Hepatocyte (in vitro differentiated cells): ENCODE data around the gene PKNOX2. TPM values are rescaled to one million over a fixed set of nuclear protein-coding genes. Genes with fewer than 3 reads are reported as not detected.
A peak's percentile ranks its signal among the peaks of the same experiment; 100 is the strongest.

Experiments used
- DNase-seq: peaks from one replicate; pipeline ENCODE4 v3.0.0-alpha.2; 2016; ENCODE audit warnings: low spot score
- H2AFZ ChIP-seq: fragments of 200-600 bp; sonication (generic); 2 replicates; pipeline ENCODE4 v1.6.0; 2016; ENCODE audit warnings: antibody characterized with exemption, mild to moderate bottlenecking
- H3K27ac ChIP-seq: fragments of 200-600 bp; sonication (generic); 2 replicates; pipeline ENCODE4 v1.5.1; 2016; ENCODE audit warnings: mild to moderate bottlenecking
- H3K27me3 ChIP-seq: fragments of 200-600 bp; sonication (generic); 2 replicates; pipeline ENCODE4 v1.6.1; 2016
- H3K36me3 ChIP-seq: fragments of 200-600 bp; sonication (generic); replicated peaks from 2 replicates; pipeline ENCODE4 v1.5.1; 2016; ENCODE audit warnings: low read depth; ENCODE audit not compliant: insufficient read depth
- H3K4me1 ChIP-seq: fragments of 200-600 bp; sonication (generic); 2 replicates; pipeline ENCODE4 v1.5.1; 2016; ENCODE audit warnings: mild to moderate bottlenecking, moderate library complexity; ENCODE audit not compliant: insufficient read depth
- H3K4me2 ChIP-seq: fragments of 200-600 bp; sonication (generic); 2 replicates; pipeline ENCODE4 v1.6.0; 2016
- H3K4me3 ChIP-seq: fragments of 200-600 bp; sonication (generic); 2 replicates; pipeline ENCODE4 v1.5.1; 2016; ENCODE audit warnings: mild to moderate bottlenecking
- H3K79me2 ChIP-seq: fragments of 200-600 bp; sonication (generic); 2 replicates; pipeline ENCODE4 v1.6.0; 2017; ENCODE audit warnings: mild to moderate bottlenecking
- H3K9me2 ChIP-seq: fragments of 200-600 bp; sonication (generic); replicated peaks from 2 replicates; pipeline ENCODE4 v1.6.0; 2017; ENCODE audit warnings: mild to moderate bottlenecking; ENCODE audit not compliant: insufficient read depth
- H3K9me3 ChIP-seq: fragments of 200-600 bp; sonication (generic); 2 replicates; pipeline ENCODE4 v1.5.1; 2016; ENCODE audit warnings: low read depth, mild to moderate bottlenecking
- H4K20me1 ChIP-seq: fragments of 200-600 bp; sonication (generic); 2 replicates; pipeline ENCODE4 v1.6.0; 2016; ENCODE audit warnings: mild to moderate bottlenecking; ENCODE audit not compliant: insufficient read depth, poor library complexity, severe bottlenecking
- EZH2 ChIP-seq: fragments of 200-600 bp; sonication (generic); IDR thresholded peaks from 2 replicates; pipeline ENCODE4 v1.6.1; 2016; ENCODE audit warnings: antibody characterized with exemption, mild to moderate bottlenecking, borderline replicate concordance
- EZH2phosphoT487 ChIP-seq: fragments of 200-600 bp; sonication (generic); IDR thresholded peaks from one replicate; pipeline ENCODE4 v1.6.1; 2018; ENCODE audit warnings: antibody characterized with exemption, mild to moderate bottlenecking, low read depth, moderate library complexity; ENCODE audit not compliant: unreplicated experiment, severe bottlenecking
- WGBS: methylation state at CpG from one replicate; pipeline ENCODE4 v1.1.6; 2016; ENCODE audit warnings: low lambda C conversion rate; ENCODE audit errors: missing lambda C conversion rate; 5-methylcytosine and 5-hydroxymethylcytosine counted together
- polyA plus RNA-seq: library from polyadenylated mRNA; unstranded; fragments of >200 nt; fragmentation: Nextera tagmentation; extraction: Ambion mirVana; gene quantifications from 2 replicates; pipeline ENCODE4 v1.2.1, GENCODE V29; 2016
- total RNA-seq: library from RNA; depleted of rRNA; stranded (reverse); fragments of >200 nt; gene quantifications from 2 replicates; pipeline ENCODE4 v1.2.3, GENCODE V29; 2014
- TF ChIP-seq, protein P1 (sequence below): fragments of 200-600 bp; sonication (generic); IDR thresholded peaks from 2 replicates; pipeline ENCODE4 v1.5.1; 2016; ENCODE audit warnings: antibody characterized with exemption, mild to moderate bottlenecking; ENCODE audit not compliant: poor library complexity

Gene PKNOX2
- total and polyA plus RNA-seq, 2 experiments from 2014 or later, result 3.0 to 3.1 TPM

DNA sequence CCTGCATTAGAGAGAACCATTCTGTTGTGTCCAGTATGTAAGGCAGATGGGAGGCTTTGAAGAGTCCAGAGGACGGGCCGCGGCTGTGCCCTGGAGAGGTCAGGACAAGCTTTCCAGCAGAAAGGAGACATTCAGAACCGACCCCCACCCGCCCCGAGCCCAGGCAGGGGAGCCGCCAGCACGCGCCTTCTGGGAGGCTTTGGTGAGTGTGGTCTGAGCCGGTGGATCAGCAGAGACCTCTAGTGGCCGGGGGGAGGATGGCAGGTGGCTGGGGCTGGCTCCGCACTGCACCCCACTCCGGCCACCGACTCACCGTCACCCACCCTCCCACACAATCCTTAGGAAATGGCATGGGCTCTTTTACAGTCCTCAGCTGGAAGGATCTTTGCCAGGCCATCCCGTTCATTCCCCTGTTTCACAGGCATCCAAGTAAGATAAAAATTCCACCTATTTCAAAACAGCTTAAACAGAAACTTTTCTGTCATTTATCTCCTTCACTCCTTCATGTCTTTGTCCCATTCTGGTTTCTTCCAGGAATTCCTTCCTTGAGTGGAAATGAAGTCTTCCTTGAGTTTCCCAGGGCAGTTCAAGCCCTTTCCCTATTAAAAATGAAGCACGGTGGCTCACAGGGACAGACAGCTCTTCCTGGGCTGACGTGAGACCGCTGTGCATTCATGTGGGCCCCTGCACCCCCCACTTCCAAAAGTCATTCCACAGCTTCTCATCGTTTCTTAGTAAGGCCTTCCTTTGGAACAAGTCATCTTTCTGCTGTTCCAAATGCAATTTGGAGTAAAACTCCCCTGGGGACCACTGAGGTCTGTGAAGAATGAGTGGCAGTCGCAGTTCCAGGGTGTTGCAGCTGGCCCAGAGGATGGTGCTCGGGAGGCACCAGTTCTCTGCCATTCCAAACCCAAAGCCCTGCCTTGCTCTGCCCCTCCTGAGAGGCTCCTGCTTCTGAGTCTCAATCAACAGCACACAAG lies 240.6 kb downstream of the PKNOX2 start:
- H2AFZ ChIP-seq, result no peak overlapping the region

DNA sequence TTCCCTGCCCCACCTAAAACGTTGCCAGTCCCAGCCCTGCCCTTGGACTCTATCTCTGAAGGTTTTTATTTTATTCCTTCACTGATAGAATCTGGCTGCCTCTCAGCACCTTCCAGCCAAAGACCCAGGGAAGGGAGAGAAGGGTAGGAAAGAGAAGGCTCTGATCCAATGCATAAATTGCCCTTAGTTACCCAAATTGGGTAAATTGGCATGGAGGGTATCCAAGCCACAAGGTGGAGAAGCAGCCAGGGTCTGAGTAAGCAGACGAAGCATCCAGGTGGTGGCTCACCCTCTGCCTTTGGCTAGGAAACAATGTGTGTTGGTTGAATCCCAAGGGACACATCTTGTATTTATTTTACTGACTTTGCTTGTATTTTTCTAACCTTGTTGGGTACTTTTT lies 242.5 kb downstream of the PKNOX2 start:
- 71% methylated on average over 2 of the region's 2 CpGs for WGBS
- H3K27ac ChIP-seq, result no peak overlapping the region
- no peak overlapping the region for H3K4me3 ChIP-seq
- no peaks in the 10 kb centered on the region for H3K9me2 ChIP-seq
- no peak for DNase-seq
- H3K27me3 ChIP-seq, result no peaks in the 10 kb centered on the region
- no peaks in the 10 kb centered on the region for H3K79me2 ChIP-seq
- TF ChIP-seq EZH2, result no peak
- TF ChIP-seq, protein P1, sequence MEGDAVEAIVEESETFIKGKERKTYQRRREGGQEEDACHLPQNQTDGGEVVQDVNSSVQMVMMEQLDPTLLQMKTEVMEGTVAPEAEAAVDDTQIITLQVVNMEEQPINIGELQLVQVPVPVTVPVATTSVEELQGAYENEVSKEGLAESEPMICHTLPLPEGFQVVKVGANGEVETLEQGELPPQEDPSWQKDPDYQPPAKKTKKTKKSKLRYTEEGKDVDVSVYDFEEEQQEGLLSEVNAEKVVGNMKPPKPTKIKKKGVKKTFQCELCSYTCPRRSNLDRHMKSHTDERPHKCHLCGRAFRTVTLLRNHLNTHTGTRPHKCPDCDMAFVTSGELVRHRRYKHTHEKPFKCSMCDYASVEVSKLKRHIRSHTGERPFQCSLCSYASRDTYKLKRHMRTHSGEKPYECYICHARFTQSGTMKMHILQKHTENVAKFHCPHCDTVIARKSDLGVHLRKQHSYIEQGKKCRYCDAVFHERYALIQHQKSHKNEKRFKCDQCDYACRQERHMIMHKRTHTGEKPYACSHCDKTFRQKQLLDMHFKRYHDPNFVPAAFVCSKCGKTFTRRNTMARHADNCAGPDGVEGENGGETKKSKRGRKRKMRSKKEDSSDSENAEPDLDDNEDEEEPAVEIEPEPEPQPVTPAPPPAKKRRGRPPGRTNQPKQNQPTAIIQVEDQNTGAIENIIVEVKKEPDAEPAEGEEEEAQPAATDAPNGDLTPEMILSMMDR, result no peak
- no peak for TF ChIP-seq EZH2phosphoT487
- no peaks in the 10 kb centered on the region for H3K9me3 ChIP-seq
- H2AFZ ChIP-seq, result no peak overlapping the region
- H3K4me2 ChIP-seq, result no peak overlapping the region
- no peaks in the 10 kb centered on the region for H3K36me3 ChIP-seq
- no peaks in the 10 kb centered on the region for H4K20me1 ChIP-seq
- H3K4me1 ChIP-seq, result peaks cover 12% of the 10 kb centered on the region

More for the DNA sequence above, 240.6 kb downstream of the PKNOX2 start:
- no peaks in the 10 kb centered on the region for H3K9me3 ChIP-seq
- H3K4me1 ChIP-seq, result peaks cover 15% of the 10 kb centered on the region
- H3K79me2 ChIP-seq, result no peaks in the 10 kb centered on the region
- peak; percentile 82 for DNase-seq
- H3K4me3 ChIP-seq, result no peak overlapping the region
- peak overlapping the region; percentile 71 for H3K4me2 ChIP-seq
- whole genome bisulfite sequencing, result 27% methylated on average over 22 of the region's 22 CpGs
- H3K27me3 ChIP-seq, result no peaks in the 10 kb centered on the region
- peak overlapping the region; percentile 47 for H3K27ac ChIP-seq
- TF ChIP-seq, protein P1, result peak; percentile 91
- TF ChIP-seq EZH2phosphoT487, result no peak
- H3K9me2 ChIP-seq, result no peaks in the 10 kb centered on the region
- H3K36me3 ChIP-seq, result no peaks in the 10 kb centered on the region
- H4K20me1 ChIP-seq, result no peaks in the 10 kb centered on the region

DNA sequence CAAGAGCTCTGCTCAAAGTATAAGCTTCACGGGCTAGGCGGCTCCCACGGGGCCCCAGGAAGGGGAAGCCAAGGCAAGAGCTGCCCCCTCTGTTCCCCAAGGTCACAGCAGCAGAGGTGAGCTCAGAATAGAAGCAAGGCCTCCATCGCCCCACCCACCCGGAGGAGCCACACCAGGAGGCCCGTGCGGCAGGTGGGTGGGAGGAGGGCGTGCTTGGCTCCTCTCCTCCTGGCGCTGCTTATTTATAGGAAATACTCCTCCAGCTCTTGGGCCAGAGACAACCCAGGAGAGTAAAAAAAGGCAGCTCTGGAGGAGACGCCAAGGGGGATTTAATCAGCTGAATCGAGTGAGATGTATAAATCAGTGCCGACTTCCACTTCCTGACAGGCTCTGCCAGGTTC lies 243.8 kb downstream of the PKNOX2 start:
- Histone ChIP-seq H3K4me3 (no peak overlapping the region), H3K9me2 (no peaks in the 10 kb centered on the region), H3K27ac (no peak overlapping the region), H3K4me1 (peaks cover 9% of the 10 kb centered on the region), H3K36me3 (no peaks in the 10 kb centered on the region), H3K9me3 (no peaks in the 10 kb centered on the region), H4K20me1 (no peaks in the 10 kb centered on the region), H3K79me2 (no peaks in the 10 kb centered on the region), H3K27me3 (no peaks in the 10 kb centered on the region), H3K4me2 (no peak overlapping the region), H2AFZ (no peak overlapping the region)
- no peak for DNase-seq
- TF ChIP-seq EZH2, result no peak
- no peak for TF ChIP-seq EZH2phosphoT487
- TF ChIP-seq, protein P1, result no peak
- WGBS, result 87% methylated on average over 12 of the region's 12 CpGs
